GM12801 (cell line): ENCODE measurements around the gene BAX.

Source experiments
- TF ChIP-seq, protein P1 (sequence below): IDR thresholded peaks from one replicate; pipeline ENCODE4 v1.5.1; 2011; ENCODE audit warnings: control low read depth; ENCODE audit not compliant: insufficient read length; ENCODE audit errors: extremely low read depth

Gene BAX

DNA sequence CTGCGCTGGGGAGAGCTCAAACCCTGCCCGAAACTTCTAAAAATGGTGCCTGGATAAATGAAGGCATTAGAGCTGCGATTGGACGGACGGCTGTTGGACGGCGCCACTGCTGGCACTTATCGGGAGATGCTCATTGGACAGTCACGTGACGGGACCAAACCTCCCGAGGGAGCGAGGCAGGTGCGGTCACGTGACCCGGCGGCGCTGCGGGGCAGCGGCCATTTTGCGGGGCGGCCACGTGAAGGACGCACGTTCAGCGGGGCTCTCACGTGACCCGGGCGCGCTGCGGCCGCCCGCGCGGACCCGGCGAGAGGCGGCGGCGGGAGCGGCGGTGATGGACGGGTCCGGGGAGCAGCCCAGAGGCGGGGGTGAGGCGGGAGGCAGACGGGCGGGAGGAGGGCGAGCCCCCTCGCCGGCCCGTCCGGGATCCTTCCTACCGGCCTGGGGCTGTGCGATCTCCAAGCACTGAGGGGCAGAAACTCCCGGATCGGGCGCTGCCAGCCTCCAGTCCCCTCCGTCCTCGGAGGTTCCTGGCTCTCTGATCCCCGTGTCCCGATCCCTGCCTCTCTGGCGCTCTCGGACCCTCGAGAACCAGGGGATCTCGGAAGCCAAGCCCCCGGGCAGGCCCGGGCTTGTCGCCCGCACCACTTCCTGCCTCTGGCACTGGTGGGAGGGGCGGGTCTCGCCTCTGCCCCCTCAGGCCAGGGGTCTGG is at the start of gene BAX:
Gene BAX (plus strand): TSS at position 281 of the 713 bp plus-strand sequence. CDS start 54 bp downstream, at position 335.
- TF ChIP-seq, protein P1, sequence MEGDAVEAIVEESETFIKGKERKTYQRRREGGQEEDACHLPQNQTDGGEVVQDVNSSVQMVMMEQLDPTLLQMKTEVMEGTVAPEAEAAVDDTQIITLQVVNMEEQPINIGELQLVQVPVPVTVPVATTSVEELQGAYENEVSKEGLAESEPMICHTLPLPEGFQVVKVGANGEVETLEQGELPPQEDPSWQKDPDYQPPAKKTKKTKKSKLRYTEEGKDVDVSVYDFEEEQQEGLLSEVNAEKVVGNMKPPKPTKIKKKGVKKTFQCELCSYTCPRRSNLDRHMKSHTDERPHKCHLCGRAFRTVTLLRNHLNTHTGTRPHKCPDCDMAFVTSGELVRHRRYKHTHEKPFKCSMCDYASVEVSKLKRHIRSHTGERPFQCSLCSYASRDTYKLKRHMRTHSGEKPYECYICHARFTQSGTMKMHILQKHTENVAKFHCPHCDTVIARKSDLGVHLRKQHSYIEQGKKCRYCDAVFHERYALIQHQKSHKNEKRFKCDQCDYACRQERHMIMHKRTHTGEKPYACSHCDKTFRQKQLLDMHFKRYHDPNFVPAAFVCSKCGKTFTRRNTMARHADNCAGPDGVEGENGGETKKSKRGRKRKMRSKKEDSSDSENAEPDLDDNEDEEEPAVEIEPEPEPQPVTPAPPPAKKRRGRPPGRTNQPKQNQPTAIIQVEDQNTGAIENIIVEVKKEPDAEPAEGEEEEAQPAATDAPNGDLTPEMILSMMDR, result no peak

DNA sequence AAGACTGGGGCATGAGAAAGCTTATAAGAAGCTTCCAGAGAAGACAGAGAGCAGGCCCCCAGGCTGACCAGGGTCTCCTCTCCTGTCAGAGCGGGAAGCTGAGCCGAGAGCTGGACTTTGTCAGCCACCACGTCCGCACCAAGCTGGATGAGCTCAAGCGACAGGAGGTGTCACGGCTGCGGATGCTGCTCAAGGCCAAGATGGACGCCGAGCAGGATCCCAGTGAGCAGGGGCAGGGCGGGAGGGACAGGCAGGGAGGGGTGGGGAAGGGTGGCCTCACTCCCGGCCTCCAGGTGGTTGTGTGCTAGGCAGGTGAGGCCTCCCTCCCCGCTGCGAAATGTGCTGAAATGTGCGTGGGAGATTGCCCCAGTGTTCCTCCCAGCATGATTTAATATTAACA is 49.0 kb upstream of the BAX start:
- TF ChIP-seq, protein P1, result no peak

DNA sequence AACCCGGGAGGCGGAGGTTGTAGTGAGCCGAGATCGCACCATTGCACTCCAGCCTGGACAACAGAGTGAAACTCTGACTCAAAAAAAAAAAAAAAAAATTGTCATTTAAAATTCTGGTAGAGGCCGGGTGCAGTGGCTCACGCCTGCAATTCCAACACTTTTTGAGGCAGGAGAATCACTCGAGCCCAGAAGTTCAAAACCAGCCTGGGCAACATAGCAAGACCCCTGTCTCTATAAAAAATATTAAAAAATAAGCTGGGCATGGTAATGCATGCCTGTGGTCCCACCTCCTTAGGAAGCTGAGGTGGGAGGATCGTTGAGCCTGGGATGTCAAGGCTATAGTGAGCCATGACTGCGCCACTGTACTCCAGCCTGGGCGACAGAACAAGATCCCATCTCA is 48.4 kb upstream of the BAX start:
- TF ChIP-seq, protein P1, result no peak

DNA sequence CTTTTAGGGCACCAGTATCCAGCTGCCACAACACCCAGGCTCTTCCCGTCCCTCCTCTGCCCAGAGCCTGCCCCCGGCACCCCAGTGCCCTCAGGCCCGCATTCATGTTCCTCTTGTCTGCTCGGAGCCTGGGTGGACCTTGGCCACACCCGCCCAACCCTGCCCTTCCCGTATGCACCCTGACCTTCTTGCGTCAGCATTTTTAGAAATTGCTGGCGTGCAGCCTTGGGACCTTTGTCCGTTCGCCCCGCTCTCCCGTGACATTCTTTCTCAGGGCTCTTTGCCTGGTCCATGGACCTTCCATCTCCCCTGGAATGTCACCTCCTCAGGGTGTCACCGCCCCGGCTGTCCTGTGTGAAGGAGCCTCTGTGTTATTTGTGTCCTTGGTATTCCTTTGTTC is 47.0 kb upstream of the BAX start:
- TF ChIP-seq, protein P1, result no peak

DNA sequence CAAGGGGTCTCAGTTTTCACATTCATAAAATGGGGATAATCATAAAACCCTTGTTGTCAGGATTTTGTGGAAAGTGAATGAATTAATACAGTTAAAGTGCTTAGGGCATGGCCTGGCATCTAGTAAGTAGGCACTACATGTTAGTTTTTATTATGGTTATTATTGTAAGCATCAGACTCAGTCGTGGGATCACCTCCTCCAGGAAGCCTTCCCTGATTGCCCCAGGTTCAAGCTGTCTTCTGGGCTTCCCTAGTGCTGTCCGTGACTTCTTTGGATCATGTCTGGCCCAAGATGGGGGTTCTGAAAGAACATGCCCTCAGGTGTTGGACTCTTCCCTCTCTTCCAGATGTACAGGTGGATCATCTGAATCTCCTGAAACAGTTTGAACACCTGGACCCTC is 43.9 kb upstream of the BAX start:
- TF ChIP-seq, protein P1, result no peak

DNA sequence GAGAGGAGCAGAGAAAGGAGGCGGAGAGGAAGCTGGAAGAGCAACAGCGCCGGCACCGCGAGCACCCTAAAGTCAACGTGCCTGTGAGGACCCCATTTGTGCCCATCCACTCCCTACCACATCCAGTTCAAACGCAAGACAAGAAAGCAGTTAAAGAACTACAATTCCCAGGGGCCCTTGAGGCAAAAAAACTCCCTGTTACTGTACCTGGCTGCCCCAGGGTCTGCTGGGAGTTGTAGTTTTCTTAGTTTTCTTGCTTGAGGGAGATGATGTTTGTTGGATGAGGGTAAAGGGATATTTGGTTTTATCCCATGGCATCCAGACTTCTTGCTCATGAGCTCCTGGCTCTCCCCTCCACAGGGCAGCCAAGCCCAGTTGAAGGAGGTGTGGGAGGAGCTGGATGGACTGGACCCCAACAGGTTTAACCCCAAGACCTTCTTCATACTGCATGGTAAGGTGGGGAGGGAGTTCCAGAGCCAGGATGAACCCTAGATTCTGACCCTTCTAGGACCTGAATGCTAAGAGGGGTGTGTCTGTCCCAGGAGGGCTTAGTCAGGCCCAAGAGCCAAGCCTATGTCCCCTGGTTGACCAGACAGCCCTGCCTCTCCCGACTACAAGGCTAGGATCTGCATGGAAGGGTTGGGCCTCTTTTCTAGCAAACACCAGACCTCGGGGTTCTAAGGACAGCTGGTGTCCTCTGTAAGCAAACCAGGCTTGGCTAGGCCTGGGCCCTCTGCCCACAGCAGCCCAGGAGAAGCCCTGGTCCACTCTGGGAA is 41.4 kb upstream of the BAX start:
- TF ChIP-seq, protein P1, result no peak

DNA sequence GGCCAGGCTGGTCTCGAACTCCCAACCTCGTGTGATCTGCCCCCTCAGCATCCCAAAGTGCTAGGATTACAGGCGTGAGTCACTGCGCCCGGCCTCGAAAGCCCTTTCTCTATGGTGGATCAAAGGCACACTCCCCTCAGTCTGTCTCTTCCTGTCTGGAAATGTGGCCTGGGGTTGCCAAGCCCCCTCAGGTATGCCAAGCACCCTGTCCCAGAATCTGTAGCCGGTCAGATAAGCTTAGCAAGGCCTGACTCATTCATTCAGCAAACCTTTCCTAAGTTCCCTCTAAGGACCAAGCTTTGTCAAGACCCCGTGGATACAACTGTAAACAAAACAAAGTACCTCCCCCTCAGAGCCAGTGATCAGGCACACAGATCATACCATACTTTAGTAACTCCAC is 40.5 kb upstream of the BAX start:
- TF ChIP-seq, protein P1, result no peak
